ENCODE data around the gene DEXI. TPM values are rescaled to one million over a fixed set of nuclear protein-coding genes. Genes with fewer than 3 reads are reported as not detected.
"Not testable (repeated sequence)": the region's sequence is repeated elsewhere in the genome, so short reads cannot be mapped to it uniquely, and the experiment has no call there.

DEXI gene
- total RNA-seq, 1 experiment from 2014 or later = 50.1 TPM

- DNase-seq (ENCODE audit: low read depth) = no peak
Observed at GRCh38 chr16:10969615-10970014, 27.3 kb upstream of the DEXI start.

- DNase-seq (ENCODE audit: low read depth) = no peak
Observed at GRCh38 chr16:10968498-10968897, 26.2 kb upstream of the DEXI start.

- no peak for DNase-seq (ENCODE audit: low read depth)
Observed at GRCh38 chr16:10967986-10968385, 25.7 kb upstream of the DEXI start.

- not testable (repeated sequence) for DNase-seq (ENCODE audit: low read depth)
Observed at GRCh38 chr16:10966559-10966958, 24.3 kb upstream of the DEXI start.

- DNase-seq (ENCODE audit: low read depth) = no peak
Observed at GRCh38 chr16:10966129-10966528, 23.9 kb upstream of the DEXI start.

- DNase-seq (ENCODE audit: low read depth) = no peak
Observed at GRCh38 chr16:10965440-10966061, 23.3 kb upstream of the DEXI start.

GRCh38 chr16:10964891-10965326, 22.6 kb upstream of the DEXI start:
- peak; percentile 92 for DNase-seq (ENCODE audit: low read depth)

- DNase-seq (ENCODE audit: low read depth) = peak; percentile 85
Observed at GRCh38 chr16:10964039-10964890, 22.0 kb upstream of the DEXI start.

- peak; percentile 80 for DNase-seq (ENCODE audit: low read depth)
Observed at GRCh38 chr16:10961231-10961630, 19.0 kb upstream of the DEXI start.

GRCh38 chr16:10959161-10959560, 16.9 kb upstream of the DEXI start:
- DNase-seq (ENCODE audit: low read depth) = no peak

- peak; percentile 48 for DNase-seq (ENCODE audit: low read depth)
Observed at GRCh38 chr16:10957771-10958482, 15.7 kb upstream of the DEXI start.

GRCh38 chr16:10954903-10955302, 12.6 kb upstream of the DEXI start:
- DNase-seq (ENCODE audit: low read depth) = no peak

- DNase-seq (ENCODE audit: low read depth) = no peak
Observed at GRCh38 chr16:10951026-10951425, 8.8 kb upstream of the DEXI start.

GRCh38 chr16:10950393-10950792, 8.1 kb upstream of the DEXI start:
- no peak for DNase-seq (ENCODE audit: low read depth)

GRCh38 chr16:10949424-10949970, 7.2 kb upstream of the DEXI start:
- DNase-seq (ENCODE audit: low read depth) = peak; percentile 67

- no peak for DNase-seq (ENCODE audit: low read depth)
Observed at GRCh38 chr16:10947211-10947787, 5.0 kb upstream of the DEXI start.

- DNase-seq (ENCODE audit: low read depth) = no peak
Observed at GRCh38 chr16:10946308-10946707, 4.0 kb upstream of the DEXI start.

GRCh38 chr16:10945065-10945787, 3.0 kb upstream of the DEXI start:
- DNase-seq (ENCODE audit: low read depth) = no peak

GRCh38 chr16:10944249-10945064, 2.2 kb upstream of the DEXI start, which contains the start of gene CLEC16A:
CLEC16A (plus strand) TSS chr16:10944564; CDS start chr16:10944718, 154 bp downstream.
- peak; percentile 94 for DNase-seq (ENCODE audit: low read depth)

GRCh38 chr16:10943064-10943353, 741 bp upstream of the DEXI start:
- DNase-seq (ENCODE audit: low read depth) = no peak

All from HT1080 (cell line).